HG03066 (cell line): Measurements from ENCODE around the gene S100A8.
"Not testable (repeated sequence)": the region's sequence is repeated elsewhere in the genome, so short reads cannot be mapped to it uniquely, and the experiment has no call there.

Source experiments
- ATAC-seq: cut with Tn5 transposase; IDR thresholded peaks from one replicate; pipeline ENCODE4 v1.9.1; 2021; ENCODE audit warnings: low read depth; ENCODE audit not compliant: unreplicated experiment

The S100A8 gene

DNA sequence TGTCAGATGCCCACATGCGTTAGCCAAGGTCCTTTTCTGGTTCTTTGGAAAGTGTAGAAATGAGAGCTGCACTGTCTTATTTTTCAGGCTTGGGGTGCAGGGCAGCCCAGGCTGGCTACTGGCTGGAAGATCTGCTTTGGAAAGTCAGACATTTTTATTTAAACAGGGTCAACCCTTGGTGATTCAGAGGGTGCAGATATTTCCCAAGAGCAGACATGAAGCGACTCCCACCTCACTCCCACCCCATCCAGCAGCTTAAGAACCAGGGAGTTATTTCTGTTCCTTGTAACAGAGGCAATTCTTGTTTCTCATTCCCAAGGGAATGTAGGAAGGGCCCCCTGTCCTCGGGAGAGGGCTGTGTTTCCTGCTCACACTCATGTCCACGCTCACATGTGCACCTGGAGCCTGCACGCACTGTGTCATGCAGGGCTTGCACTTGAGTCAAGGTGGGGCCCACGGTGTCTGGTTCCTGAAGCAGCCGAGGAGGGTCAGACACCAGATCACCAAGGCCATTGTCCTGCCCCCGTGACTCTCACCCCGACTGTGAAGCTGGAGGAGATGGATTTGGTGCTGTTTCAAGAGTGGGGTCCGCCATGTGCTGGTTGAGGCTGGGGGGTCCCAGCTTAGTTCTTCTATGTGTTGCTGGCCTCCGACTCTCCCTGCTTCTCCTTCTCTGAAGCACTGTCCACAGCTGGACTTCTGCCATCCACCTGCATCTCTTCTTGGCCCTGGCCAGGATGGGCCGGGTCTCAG is 26.4 kb upstream of the S100A8 start:
- ATAC-seq, result no peak

DNA sequence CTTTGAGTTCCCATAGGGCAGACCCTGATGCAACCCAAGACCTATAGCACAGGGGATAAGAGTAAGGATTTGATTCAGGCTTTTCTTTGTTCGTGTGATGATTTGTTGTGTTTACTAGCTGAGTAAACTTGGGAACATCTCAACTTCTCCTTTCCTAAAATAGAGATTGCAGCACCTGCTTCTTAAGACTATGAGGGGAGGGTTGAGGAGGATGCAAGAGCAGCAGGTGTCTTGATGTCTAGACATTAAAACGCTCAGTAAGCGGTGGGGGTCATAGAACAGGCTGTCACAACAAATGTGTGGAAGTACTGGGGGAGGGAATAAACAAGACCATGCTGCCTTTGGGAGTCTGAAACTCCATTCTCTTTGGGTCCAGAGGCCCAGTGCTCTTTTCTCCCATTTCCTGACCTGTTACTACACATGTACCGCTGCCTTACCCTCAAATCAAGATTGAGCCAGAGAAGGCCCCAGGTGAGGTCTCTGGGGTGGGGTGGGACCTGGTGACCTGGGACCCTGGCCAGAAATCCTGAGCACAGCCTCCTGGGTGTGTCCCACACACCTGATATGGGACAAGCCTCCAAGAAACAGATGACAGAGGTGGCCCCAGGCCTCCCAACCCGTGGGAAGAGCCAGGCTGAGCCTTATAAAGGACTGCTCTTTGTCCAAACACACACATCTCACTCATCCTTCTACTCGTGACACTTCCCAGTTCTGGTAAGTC is 25.1 kb upstream of the S100A8 start, which contains the start of gene S100A7A:
Gene S100A7A (plus strand): TSS at position 671 of the 721 bp plus-strand sequence. CDS start 1,563 bp downstream, outside the sequence.
- ATAC-seq, result no peak

DNA sequence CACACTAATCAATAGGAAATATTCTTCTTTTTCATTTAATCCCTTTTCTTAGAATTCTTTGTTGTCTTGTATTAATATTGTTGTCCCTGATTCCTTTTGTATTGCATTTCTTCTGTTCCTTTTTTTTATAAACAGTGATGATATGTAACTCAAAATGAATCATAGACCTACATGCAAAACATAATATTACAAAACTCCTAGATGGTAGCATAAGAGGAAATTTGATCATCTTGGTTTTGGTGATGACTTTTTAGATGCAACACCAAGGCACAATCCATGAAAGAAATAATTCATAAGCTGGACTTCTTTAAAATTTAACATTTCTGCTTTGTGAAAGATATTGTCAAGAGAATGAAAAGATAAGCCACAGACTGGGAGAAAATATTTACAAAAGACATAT is 23.1 kb upstream of the S100A8 start:
- not testable (repeated sequence) for ATAC-seq

DNA sequence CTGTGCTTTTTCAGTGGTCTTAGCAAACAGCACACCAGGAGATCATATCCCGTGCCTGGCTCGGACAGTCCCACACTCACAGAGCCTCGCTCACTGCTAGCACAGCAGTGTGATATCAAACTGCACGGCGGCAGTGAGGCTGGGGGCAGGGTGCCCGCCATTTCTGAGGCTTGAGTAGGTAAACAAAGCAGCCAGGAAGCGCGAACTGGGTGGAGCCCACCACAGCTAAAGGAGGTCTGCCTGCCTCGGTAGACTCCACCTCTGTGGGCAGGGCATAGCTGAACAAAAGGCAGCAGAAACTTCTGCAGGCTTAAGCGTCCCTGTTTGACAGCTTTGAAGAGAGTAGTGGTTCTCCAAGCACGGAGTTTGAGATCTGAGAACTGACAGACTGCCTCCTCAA is 16.4 kb upstream of the S100A8 start:
- ATAC-seq, result not testable (repeated sequence)

DNA sequence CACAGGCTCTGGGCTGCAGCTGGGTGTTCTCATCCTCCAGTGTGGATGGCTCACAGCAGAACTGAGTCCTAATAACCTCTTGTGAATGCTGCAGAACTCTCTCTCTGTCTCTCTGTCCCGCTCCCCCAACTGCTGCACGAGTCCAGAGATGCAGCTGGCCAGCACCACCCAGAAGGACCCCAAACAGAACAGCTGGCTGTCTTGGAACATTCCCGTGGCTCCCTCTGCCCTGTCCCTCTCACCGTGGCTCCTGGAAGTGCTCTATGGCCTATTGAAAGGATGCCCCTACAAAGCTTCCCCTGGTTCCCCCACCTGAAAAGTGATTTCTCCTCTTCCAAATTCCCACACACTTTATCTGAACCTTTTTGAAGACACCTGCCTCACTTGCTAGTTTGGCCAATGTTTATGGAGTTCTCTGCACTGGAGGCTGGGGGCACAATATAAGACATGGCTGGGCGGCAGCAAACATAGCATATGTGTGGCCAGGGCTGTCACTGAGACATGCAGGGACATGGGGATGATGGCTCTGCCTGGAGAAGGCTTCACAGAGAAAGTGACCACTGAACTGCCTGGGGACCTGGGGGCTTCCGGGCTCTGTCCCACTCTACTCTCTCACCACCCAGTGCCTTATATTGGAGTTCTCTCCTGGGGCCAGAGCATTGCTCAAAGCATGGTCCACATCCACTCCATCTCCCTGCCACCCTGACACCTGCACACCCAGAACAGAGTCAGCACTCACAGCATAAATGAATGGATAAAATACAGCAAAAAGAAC is 15.1 kb upstream of the S100A8 start:
- not testable (repeated sequence) for ATAC-seq

DNA sequence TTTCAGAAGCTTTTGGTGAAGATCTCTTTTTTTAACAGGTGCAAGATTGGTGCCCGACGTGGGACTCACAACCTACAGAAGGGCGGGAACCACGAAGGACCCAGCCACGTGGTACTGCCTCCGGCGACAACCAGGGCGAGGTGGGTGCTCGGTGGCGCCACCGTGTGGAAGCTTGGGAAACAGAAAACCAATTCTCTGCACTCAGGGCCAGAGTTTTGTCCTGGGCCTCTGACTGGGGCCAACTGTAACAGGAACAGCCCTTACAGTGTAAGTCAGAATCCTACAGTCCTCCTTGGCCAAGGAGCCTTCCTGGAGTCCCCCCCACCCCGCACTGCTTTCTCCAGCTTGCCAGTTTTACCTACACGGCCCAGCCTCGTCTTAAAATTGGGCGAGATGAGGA is 13.9 kb upstream of the S100A8 start:
- no peak for ATAC-seq

DNA sequence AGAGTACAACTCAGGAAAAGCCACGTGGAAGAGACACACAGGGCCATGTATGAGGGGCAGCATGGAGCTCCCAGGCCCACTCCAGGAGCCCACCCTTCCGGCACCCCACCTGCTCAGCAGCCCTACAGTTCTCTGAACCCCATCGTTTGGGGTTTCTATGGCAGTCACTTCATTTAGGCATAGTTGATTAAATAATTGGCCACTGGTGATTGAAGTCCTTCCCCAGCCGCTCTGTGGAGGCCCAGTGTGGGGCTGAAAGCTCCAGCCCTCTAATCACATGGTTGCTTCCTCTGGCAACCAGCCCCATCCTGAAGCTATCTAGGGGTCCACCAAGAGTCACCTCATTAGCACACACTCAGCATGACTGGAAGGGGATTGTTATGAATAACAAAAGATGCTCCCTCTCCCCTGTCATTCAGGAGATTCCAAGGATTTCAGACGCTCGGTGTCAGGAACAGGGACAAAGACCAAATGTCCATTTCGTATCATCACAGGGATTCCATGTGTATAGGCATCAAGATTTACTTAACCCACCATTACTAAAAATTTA is 13.3 kb upstream of the S100A8 start:
- ATAC-seq, result no peak

DNA sequence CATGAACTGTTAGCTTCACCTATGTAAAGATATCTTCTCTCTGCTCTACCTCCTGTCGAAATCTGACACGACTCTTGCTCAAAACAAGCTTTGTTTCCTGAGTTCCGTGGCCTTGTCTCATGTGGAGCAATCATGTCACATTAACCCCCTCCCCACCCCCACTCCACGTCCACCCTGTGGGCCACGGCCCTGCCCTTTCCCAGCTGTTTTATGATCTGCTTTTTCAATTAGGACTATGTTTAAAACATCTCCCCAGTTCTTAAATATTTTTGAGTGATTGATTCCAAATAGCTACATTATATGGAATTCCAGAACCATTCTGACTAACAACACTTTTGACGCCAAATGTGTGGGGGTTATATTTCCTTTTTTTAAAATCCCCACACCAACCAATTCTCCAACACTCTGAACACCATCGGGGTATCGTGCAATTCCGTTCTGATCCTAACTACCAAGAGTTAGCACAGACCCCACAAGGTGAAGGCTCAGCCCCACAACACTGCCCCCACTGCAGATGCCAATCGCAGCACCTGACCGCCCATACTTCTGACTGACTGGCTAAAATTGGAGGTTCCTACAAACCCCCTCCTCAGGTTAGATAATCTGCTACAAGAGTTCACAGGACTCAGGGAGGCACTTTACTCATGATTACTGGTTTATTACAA is 12.7 kb upstream of the S100A8 start:
- no peak for ATAC-seq

DNA sequence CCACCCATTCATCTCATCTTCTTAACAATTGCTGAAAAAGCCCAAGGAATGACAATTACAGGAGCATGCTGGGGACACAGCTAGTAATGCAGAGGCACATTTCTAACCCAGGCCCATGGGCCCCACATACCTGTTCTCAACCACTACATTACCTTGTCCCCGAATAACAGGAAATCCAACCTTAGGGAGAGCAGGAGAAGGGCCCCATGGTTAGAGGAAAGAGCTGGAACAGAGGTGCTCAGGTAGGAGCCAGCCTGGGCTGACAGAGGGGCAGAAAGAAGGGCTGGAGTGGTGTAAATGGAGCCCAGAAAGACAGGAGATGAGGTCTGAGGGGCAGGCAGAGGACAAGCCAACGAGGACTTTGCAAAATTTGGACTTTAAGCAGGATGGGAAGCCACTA is 11.4 kb upstream of the S100A8 start:
- ATAC-seq, result no peak

DNA sequence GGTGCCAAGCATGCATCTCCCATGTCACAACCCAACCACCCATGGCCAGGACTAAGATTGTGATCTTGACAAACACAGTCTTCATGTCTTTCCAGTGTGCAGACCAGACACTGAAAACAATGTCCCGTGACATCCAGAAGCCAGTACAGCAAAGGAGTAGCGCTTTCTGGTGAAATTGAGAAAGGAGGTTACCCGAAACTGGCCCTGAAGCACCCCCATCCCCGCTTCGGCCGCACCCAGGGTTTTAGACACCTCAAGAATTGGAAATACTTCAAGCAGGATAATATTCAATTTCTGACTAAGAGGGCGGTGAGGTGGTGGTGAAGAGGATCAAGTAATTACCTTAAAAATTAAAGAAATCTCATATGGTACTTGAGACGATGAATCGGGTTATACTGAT is 10.6 kb upstream of the S100A8 start:
- ATAC-seq, result no peak

DNA sequence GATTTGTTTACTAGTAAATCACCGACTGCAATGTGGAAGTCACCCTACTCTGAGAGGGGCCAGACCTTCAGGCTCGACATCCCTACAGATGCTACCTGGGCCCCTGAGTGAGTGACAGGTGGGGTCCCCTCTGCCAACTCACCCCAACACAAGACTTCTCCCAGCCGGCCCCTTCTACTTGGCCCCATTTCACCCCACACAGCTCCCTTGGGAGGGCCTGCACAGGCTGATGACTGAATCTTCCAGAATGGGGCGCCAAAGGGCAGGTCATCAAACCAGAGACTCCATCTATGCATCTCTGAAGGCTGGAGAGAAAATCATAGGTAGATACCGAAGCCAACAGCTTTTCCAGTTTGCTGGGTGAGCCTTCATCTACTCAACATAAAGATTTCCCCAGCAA is 9.4 kb upstream of the S100A8 start:
- no peak for ATAC-seq

DNA sequence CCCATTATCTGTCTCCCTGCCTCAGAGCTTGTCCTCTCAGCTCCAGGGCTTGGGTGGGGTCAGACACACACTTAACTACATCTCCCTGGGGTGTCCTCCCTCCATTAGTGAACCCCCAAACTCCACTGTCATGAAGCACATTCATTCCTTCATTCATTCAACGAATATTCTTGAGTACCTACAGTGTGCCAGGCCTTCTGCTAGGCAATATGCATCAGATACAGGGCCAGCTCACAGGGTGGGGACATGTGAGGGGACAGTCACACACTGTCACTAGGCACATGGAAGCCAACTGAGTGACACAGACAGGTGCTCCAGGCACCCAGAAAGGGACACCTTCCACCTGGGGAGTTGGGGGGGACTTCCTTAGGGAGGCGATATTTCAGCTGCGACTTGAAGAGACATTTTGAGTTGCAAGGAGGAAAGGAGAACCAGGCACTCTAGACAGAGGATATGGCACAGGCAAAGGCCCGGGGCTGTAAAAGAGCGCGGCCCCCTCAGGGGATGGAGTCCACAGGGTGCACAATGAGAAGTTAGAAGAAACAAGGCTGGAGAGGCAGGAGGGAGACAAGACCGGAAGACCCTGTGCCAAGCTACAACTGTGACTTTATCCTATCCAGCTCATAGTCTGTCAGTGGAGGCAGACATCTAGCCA is 8.7 kb upstream of the S100A8 start:
- no peak for ATAC-seq

DNA sequence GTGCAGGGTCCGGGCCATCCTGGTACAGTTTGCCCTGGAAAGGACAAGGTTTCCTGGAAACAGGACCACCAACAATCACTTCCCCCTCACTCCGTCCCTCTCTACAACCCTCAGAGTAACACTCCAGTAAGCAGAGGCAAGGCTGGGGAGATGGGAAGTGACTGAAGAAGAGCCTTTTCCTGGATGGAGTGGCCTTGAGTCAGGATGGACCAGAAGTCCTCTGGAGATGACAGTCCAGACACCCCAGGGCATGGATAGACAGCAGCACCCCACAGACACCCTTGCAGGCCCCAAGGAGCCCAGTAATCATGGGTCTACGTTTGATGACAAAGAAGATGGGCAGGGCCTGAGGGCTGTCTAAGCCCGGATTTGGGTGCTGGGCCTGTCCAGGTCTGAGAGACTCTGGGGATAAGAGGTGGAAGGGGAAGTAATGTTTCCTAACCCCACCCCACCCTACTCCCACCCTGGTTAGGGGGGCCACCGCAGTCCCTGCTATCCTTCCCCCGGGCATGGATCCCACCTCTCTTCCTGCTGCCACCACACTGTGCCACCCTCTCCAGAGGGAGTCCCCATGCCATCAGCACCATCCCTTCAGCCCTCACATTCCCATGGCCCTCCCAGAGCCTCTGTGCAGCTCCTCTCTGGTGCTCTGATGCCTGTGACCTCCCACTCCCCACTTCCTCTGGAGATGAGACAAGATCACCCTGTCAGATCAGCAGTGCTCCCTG is 7.2 kb upstream of the S100A8 start:
- no peak for ATAC-seq

DNA sequence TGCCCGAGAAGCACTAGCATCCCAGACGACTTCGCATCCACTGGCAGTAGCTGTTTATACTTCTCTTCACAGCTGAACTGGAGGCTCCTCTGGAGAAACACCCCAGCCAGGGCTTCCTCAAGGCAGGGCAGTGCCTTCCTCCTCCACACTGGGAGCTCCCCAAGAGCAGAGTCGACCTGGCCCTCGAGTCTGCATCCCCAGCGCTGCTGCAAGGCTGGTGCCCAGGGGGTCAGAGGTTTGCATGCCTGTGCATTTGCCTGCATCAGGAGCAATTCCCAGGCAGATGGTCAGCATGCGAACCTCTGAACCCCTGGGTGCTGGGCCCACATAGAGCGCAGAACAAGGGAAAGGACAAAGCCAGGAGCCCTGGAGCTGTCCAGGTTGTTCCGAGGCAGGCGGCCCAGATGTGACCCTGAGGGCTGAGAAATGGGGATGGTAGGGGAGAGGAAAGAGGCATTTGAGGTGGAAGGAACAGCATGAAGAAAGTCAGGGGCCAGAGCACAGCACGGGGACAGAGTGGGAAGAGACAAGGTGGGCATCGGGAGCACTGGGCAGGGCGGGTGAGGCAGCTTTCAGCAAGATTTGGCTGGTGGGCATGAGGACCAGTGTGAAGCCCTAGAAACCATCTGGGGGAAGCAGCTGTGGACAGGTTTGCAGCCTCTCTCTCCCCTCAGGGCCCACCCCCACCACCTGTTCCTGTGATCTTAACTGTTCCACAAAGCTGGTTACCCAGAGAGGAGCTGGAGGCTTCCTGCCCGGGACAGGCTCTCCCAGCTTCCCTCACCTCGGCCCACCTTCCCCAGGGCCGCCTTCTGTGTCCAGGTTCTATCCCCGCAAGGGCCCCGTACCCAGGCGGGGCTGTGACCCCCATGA is 6.4 kb upstream of the S100A8 start:
- no peak for ATAC-seq

DNA sequence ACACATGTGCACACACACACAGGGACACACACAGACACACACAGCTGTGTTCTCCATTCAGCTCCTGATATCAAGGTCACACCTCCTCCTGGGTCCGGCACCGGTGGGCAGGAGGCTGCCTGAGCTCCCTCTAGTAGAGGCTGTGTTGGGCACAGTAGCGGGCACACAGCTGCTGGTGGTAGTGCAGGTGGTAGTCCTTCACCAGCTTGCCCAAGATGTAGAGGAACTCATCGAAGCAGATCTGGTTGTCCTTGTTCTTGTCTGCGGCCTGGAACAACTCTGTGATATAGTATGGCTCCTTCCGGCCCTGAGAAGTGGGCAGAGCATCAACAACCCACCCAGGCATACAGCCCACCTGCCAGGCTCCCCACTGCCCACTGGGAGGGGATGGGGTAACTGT is 5.6 kb upstream of the S100A8 start:
- ATAC-seq, result no peak

DNA sequence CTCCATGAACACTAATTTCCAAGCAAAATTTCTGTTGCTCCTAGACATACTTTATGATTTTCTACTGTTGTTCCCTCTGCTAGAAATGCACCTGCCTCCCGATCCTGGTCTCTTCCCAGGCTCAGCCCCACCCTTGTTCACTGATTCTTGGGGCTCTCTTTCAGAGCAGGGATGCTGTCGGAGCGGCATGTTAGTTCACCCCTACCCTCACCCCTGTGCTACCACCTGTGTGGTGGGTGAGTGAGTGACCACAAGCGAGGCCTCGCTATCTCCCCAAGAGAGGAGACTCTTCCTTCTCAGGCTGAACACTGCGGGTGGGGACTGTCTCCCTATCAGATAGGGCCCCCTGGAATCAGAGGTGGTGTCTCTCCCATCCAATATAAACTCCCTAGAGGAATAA is 4.9 kb upstream of the S100A8 start:
- ATAC-seq, result no peak

DNA sequence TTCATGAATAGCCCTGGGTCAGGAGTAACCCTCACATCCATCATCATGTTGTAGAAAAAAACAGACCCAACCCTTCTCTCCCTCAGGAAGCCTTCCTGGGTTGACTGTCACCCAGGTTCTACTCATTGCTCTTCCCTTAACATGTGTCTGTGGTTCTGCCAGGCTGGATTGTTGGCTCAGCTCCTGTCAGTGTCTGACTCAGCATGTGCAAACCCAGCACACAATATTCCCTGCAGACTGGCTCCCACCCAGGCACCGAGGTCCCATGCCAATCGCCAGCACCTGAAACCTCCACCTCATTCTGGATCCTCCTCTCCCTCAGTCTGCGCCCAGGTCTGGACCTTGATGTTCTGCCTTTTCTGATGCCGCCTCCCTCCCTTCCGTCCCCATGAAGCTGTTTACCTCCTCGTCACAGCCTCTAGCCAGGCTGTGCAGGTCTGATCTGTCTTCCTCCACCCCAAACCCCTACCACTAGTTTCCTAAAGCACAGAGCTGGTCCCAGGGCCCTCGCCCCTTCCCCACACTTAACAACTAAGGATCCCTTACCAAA is 4.3 kb upstream of the S100A8 start:
- no peak for ATAC-seq

DNA sequence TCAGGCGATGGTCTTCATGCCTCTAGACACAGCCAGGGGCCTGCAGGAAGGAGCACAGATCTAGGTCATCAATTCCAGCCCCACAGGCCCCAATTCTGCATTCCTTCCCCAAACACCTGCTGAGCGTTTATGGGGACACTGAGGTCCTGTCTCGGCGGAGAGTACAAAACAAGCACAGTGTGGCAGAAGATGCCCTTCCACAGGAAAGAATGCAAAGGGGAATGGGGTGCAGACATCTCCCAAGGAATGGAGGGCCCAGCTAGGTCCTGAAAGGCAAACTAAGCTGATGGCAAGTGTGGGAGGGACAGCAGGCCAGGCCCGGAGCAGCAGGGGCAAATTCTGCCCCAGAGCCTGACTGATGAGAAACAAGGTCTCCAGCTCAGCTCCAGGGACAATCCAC is 3.5 kb upstream of the S100A8 start:
- no peak for ATAC-seq
